Stimulated activated effector memory CD8-positive, alpha-beta T cell treated with anti-CD3 and anti-CD28 coated beads, Interleukin-12 subunit alpha, Interleukin-12 subunit beta, amount 100 ng/mL, for 72 hours (primary cell): ENCODE measurements around the gene JAKMIP1.

Source experiments
- ATAC-seq: fragments of 150-1000 bp; cut with Tn5 transposase; 2 replicates; pipeline ENCODE4 v1.10.0; 2021
- DNase-seq, 2 donors: peaks; one replicate each; pipeline ENCODE4 v3.0.0; 2021 to 2022; ENCODE audit warnings: low spot score in 2 of 2
- H3K27ac Mint-ChIP-seq: one replicate; pipeline ENCODE4 v1.8.0; 2022; ENCODE audit warnings: mild to moderate bottlenecking, mixed read lengths
- H3K36me3 Mint-ChIP-seq: one replicate; pipeline ENCODE4 v1.8.0; 2022; ENCODE audit warnings: mild to moderate bottlenecking, mixed read lengths
- H3K4me1 Mint-ChIP-seq: one replicate; pipeline ENCODE4 v1.8.0; 2022; ENCODE audit warnings: mixed read lengths
- H3K4me3 Mint-ChIP-seq: one replicate; pipeline ENCODE4 v1.8.0; 2022; ENCODE audit warnings: mild to moderate bottlenecking, mixed read lengths
- H3K9me3 Mint-ChIP-seq: one replicate; pipeline ENCODE4 v1.8.0; 2022; ENCODE audit warnings: mixed read lengths

The JAKMIP1 gene

DNA sequence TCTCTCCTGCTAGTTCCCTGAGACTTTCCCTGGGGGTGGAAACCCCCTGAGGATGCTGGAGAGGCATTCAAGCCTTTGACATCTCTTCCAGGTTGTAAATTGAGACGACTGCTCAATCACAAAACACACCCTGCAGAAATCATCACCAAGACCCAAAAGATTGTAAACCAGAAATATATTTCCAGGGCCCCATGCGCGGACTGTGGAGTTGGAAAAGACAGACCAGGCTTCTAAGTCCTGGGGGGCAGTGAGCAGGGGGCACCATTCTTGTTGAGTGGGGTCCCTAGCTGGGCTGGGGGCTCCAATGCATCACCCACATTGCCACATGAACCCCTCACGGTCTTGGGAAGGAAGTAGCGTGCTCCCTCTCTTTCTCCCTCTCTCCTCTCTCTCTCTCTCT lies 94.2 kb downstream of the JAKMIP1 start:
- Mint-ChIP-seq H3K27ac (no peak overlapping the region), H3K4me3 (no peak overlapping the region), H3K36me3 (peaks cover 78% of the 10 kb centered on the region), H3K9me3 (no peaks in the 10 kb centered on the region), H3K4me1 (no peaks in the 10 kb centered on the region)
- ATAC-seq (no peak), DNase-seq (no peak)

DNA sequence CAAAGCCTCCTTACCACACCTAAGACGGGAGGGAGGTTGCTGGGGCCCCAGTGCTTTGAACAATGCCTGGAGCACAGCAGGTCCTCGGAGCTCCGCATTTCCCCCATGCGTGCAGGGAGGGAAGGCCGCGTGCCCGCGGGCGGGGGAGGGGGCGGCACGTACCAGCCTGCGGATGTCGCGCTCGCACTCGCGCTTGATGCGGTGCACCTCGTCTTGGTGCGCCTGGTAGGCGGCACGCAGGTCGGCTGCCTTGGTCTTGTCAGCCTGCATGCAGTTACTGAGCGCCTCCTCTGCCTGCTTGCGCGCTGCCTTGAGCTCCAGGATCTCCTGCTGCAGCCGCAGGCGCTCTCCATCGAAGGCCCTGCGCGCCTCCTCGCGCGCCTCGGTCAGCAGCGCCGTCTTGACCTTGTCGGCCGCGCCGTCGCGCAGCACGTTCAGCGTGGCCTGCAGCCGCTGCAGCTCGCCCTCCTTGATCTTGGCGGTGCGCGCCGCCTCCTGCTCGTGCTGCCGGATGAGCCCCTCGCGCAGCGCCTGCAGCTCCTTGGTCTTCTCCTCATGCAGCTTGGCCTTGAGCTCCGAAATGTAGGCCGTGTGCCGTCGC lies 94.9 kb downstream of the JAKMIP1 start:
- no peak overlapping the region for H3K4me3 Mint-ChIP-seq
- H3K36me3 Mint-ChIP-seq, result peaks cover 85% of the 10 kb centered on the region
- DNase-seq, result no peak
- H3K4me1 Mint-ChIP-seq, result no peaks in the 10 kb centered on the region
- H3K9me3 Mint-ChIP-seq, result no peaks in the 10 kb centered on the region
- H3K27ac Mint-ChIP-seq, result no peak overlapping the region
- no peak for ATAC-seq

DNA sequence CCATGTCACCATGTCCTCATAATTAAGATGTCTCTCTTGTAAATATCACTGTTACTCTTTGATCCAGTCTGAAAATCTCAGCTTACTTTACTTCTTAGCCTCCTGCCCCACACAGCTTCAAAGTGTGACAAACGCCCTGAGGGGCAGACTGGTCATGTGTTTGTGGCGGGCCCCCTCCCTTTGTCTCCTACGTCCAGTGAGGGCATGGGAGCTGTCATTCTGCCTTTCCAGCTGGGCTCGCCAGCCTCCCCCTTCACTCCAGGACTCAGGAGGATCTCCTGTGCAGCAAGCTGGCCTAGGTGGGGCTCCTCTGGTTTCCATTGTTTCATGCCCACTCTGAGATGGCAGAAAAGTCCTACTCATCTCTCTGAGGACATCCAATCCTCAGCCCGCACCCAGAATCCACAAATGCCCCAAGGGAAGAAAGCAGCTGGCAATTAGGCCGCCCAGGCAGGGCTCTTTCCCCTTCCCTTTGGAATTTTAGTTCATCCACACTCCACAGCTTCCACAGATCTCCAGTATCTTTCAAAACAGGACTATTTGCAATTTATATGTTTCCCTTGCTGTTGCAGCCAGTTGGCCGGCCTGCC lies 95.7 kb downstream of the JAKMIP1 start:
- H3K36me3 Mint-ChIP-seq, result peaks cover 78% of the 10 kb centered on the region
- DNase-seq (no peak), ATAC-seq (no peak)
- H3K4me1 Mint-ChIP-seq, result no peaks in the 10 kb centered on the region
- no peaks in the 10 kb centered on the region for H3K9me3 Mint-ChIP-seq
- H3K27ac Mint-ChIP-seq, result no peak overlapping the region
- no peak overlapping the region for H3K4me3 Mint-ChIP-seq

DNA sequence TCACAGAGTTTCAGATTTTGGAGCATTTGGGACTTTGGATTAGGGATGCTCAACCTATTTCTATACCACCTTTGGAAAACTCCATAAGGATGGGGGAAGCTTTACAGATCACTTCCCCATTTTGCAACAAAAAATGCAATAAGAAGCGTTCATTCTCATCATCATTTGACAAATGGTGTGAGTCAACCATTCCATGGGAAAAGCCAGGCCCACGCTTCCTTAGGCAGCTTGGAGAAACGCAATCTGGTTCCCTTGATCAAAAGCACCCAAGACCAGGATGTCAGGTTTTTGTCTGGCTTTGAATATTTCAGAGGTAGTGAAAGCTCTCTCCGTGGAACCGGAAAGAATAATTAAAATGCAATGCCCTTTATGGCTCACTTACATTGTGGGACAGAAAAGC lies 102.8 kb downstream of the JAKMIP1 start:
- H3K9me3 Mint-ChIP-seq, result no peaks in the 10 kb centered on the region
- H3K27ac Mint-ChIP-seq, result no peak overlapping the region
- H3K4me3 Mint-ChIP-seq, result no peak overlapping the region
- DNase-seq, result no peak
- peaks cover 5% of the 10 kb centered on the region for H3K4me1 Mint-ChIP-seq
- H3K36me3 Mint-ChIP-seq, result peaks cover 22% of the 10 kb centered on the region
- no peak for ATAC-seq

DNA sequence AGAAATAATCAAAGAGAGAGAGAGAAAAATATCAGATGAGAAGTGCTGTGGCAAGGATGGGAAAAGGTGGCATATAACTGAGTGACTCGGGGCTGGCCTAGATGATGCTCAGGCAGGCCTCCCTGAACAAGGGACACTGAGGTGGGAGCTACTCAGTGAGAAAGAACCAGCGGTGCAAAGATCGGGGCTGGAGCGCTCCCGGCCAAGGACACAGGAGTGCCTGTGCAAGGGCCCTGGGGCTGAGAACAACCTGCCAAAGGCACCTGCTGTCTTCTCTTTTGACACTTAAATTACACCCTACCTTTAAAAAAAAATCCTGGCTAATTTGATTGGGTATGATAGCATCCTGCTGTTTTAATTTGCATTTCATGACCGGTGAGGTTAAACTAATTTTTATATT lies 104.5 kb downstream of the JAKMIP1 start:
- Mint-ChIP-seq H3K27ac (no peak overlapping the region), H3K4me1 (peaks cover 22% of the 10 kb centered on the region), H3K4me3 (no peak overlapping the region)

DNA sequence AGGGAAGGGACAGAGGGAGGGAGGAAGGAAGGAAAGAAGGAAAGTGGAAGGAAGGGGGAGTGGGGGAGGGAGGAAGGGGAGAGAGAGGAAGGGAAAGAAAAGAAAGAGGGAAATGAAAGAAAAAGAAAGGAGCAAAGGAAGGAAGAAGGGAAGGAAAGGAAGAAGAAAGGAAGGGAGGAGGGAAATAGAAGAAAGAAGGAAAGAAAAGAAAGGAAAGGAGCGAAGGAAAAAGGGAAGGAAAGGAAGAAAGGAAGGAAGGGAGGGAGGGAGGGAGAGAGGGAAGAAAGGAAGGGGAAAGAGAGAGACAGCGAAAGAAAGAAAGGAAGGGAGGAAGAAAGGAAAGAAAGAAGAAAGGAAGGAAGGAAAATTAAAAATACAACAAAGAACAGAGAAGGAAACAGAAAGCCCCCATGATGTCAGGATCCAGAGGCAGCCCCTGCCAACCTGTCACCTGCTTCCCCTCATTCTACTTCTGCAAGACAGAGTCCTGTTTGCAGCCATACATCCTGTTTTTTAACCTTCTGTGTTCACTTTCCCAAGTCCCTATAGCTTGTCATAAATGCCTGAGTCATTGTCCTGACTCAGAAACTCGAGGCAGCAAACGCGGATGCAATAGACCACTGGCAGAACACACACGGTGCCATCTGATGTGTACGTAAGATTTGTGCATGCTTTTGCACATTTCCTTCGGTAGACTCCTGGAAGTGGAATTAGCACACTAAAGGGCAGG lies 105.2 kb downstream of the JAKMIP1 start:
- ATAC-seq (peak; percentile 63), DNase-seq (no peak)
- Mint-ChIP-seq H3K27ac (peak overlapping the region; percentile 72), H3K4me3 (no peak overlapping the region), H3K4me1 (peaks cover 27% of the 10 kb centered on the region), H3K9me3 (no peaks in the 10 kb centered on the region), H3K36me3 (no peaks in the 10 kb centered on the region)

More for the DNA sequence above, 104.5 kb downstream of the JAKMIP1 start:
- H3K9me3 Mint-ChIP-seq, result no peaks in the 10 kb centered on the region
- peaks cover 5% of the 10 kb centered on the region for H3K36me3 Mint-ChIP-seq
- DNase-seq, result no peak
- ATAC-seq, result no peak

DNA sequence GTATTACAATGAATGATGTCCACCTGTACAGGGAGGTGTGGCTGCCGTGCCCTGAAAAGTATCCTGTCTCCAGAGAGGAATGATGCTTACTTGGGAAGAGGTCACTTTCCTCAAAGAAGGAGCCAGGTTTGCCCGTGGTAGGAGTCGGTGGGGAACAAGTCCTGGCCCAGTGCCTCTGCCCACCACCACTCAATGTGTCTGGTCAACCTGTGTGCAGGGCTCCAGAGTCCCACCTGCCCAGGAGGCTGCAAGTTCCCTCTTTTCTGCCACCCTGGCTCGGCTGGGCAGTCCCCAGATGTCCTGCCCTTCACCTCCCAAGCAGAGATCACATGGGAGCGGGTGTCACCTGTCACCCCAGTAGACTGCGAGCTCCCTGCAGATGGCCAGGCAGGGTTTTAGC lies 106.7 kb downstream of the JAKMIP1 start:
- H3K4me1 Mint-ChIP-seq, result peaks cover 27% of the 10 kb centered on the region
- no peak for DNase-seq
- no peak for ATAC-seq
- no peaks in the 10 kb centered on the region for H3K36me3 Mint-ChIP-seq
- H3K27ac Mint-ChIP-seq, result no peak overlapping the region
- H3K4me3 Mint-ChIP-seq, result no peak overlapping the region
- no peaks in the 10 kb centered on the region for H3K9me3 Mint-ChIP-seq

DNA sequence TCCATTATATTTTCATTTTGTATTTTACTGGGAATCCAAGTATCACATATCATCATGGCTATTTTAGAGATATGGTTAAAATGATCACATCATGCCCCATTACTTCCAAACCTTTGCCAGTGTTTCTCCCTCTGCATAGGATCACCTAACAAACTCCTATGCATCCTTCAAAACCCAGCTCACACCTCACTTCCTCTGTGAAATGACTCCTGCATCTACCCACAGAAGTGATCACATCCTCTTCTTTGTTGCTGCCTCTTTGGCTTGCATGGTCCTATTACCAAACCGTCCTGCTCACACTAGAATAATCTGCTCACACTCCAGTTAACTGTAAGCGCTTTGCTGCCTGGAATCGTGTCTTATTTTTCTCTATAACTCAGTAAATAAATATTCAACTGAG lies 107.4 kb downstream of the JAKMIP1 start:
- no peak for ATAC-seq
- Mint-ChIP-seq H3K27ac (no peak overlapping the region), H3K4me1 (peaks cover 27% of the 10 kb centered on the region), H3K9me3 (no peaks in the 10 kb centered on the region), H3K4me3 (no peak overlapping the region), H3K36me3 (no peaks in the 10 kb centered on the region)
- no peak for DNase-seq

DNA sequence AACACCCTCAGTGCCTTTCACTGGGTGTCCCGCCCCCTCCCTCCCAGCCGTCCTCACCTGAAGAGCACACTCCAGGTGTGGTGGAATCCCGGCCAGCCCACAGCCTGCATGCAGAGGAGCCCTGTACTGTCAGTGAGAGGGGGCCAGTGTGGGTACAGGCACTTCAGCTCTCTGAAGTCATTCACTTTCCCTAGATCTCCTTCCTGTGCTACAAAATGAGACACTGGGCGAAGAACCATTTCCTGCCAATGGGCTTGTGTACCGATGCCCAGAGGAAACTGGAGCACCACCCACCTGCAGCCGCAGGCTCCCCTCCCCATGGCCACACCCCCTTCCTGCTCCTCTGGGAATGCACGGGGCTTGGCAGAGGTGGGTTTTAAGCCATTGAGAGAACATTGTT lies 108.2 kb downstream of the JAKMIP1 start:
- Mint-ChIP-seq H3K36me3 (no peaks in the 10 kb centered on the region), H3K9me3 (no peaks in the 10 kb centered on the region), H3K4me3 (no peak overlapping the region), H3K4me1 (peaks cover 27% of the 10 kb centered on the region), H3K27ac (peak overlapping the region; percentile 69)
- peak; percentile 57 for ATAC-seq
- no peak for DNase-seq

DNA sequence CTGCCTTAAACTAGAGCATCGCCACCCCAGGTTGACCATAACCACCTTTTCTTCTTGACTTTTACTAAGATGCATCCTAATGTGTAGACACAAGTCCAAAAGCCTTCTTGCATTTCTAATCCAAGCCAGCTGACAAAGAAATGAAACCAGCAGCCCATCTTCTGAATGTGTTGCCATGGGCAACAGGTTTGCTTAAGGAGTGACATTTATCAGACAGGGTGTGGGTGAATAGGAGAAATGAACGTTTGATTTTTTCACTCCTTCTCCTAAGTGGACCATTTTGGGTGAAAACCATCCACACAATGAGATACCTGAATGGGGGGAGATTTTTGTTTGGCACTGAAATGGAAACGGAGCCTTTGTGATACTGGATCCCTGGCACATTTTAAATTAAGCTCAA lies 109.4 kb downstream of the JAKMIP1 start:
- H3K36me3 Mint-ChIP-seq, result peaks cover 5% of the 10 kb centered on the region
- no peak for ATAC-seq
- no peak overlapping the region for H3K27ac Mint-ChIP-seq
- H3K4me3 Mint-ChIP-seq, result no peak overlapping the region
- no peaks in the 10 kb centered on the region for H3K9me3 Mint-ChIP-seq
- peaks cover 27% of the 10 kb centered on the region for H3K4me1 Mint-ChIP-seq
- DNase-seq, result no peak

DNA sequence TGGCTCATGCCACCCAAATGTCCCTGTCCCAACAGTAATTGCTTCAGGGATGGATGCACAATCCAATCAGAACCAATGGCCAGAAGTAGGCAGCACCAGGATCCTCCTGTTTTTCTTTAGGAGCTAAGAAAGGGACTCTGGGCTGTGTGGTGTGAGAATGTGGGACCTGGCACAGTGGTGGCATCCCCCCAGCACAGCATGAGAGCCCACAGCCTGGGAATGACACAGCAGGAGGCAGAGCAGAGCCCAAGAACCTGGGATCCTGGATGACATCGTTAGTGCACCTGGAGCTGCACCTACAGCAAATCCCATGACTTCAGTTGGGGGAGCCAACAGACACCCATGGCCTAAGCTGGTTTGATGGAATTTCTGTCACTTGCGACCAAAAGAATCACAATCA lies 111.4 kb downstream of the JAKMIP1 start:
- Mint-ChIP-seq H3K9me3 (no peaks in the 10 kb centered on the region), H3K36me3 (peaks cover 25% of the 10 kb centered on the region), H3K4me3 (no peak overlapping the region), H3K27ac (no peak overlapping the region), H3K4me1 (peaks cover 21% of the 10 kb centered on the region)
- ATAC-seq, result no peak
- no peak for DNase-seq

DNA sequence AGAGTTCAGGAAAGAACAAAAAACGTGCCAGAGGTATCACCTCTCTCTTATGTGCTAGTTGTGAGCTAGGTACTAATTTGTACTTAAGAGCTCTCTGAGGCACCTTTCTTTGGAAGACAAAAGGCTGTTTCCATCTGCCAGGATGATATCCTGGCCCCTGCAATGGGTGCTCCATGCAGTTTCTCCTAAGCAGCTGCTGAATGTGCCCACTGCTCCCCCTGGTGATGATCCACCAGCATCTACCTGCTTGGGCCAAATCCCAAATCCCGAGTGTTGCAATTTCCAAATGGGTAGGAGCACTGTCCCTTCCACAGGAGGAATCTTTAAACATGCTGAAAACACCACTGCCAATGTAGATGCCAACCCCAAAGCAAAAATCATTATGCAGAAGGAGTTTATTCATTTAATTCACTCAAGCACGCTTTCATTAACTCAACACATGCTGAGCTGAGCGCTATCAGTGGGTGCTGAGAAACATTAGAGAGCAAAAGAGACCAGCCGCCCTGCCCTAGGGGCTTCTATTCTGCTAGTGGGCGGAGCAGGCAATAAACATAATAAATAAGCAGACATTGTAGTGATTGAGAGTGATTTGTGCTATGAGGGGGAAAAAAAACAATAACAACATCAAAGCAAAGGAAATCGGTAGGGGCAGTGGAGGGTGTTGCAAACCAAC lies 112.5 kb downstream of the JAKMIP1 start:
- H3K9me3 Mint-ChIP-seq, result no peaks in the 10 kb centered on the region
- H3K36me3 Mint-ChIP-seq, result peaks cover 37% of the 10 kb centered on the region
- H3K4me1 Mint-ChIP-seq, result peaks cover 21% of the 10 kb centered on the region
- ATAC-seq, result no peak
- no peak overlapping the region for H3K27ac Mint-ChIP-seq
- no peak for DNase-seq
- H3K4me3 Mint-ChIP-seq, result no peak overlapping the region

DNA sequence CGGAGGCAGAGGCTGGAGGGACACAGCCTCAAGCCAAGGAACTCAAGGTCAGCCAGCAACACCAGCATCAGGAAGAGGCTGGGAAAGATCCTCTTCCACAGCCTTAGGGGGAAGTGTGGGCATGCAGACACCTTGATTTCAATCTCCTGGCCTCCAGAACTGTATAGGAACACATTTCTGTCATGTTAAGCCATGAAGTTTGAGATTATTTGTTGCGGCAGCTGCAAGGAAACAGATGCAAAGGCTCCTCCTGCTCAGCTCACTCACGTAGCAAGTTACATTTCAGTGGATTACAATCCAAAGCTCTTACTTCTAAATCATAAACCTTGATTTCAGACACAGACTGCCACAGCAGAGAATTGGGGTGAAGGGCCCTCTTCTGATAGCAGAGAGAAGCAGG lies 113.5 kb downstream of the JAKMIP1 start:
- Mint-ChIP-seq H3K27ac (no peak overlapping the region), H3K36me3 (peaks cover 45% of the 10 kb centered on the region), H3K4me3 (no peak overlapping the region), H3K4me1 (peaks cover 14% of the 10 kb centered on the region), H3K9me3 (no peaks in the 10 kb centered on the region)
- ATAC-seq (no peak), DNase-seq (no peak)

DNA sequence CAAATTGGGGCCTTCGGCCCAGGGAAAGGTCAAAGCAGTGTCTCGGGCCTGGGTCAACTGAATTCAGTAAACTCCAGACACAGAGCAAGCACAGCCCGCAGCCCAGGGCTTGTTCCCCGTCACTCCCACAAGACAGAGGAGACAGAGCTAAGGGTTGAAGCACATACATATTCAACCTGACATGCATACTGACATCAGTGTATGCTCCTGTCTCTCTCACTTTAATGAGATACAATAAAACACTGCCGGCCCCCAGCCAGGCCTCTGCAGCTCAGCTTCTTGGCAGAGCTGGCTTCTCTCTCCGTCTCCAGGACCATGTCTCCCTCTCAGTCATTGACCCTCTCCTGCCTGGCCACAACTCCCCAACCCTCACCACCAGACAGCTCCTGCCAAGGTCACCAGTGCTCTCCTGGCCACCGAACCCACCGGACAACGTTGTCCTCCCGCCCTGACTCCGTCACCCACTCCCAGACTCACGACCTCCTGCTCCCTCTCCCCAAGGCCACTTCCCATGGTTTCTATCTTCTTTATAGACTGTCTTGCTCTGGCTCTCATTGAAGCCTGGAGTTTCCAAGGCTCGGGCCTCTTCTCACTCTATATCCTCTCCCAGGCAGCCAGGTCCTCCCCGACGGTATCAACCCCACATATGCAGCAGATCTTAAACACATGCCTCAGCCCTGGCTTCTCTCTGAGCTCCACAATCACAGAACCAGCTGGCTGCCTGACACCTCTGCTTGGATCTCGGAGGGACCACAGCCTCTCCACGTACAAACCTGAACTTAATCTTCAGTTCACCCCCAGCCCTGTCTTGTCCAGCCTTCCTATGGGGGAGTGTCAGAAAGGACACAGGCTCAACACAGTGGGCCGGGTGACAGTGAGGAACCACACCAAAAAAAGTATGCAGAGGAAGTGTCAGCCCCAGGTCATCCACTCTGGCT lies 114.4 kb downstream of the JAKMIP1 start:
- no peak overlapping the region for H3K4me3 Mint-ChIP-seq

More for the DNA sequence above, 114.4 kb downstream of the JAKMIP1 start:
- ATAC-seq (no peak), DNase-seq (no peak)
- Mint-ChIP-seq H3K27ac (peak overlapping the region; percentile 17), H3K9me3 (no peaks in the 10 kb centered on the region), H3K4me1 (peaks cover 11% of the 10 kb centered on the region), H3K36me3 (peaks cover 54% of the 10 kb centered on the region)
